Upper lobe of left lung (tissue), 4 donors: Measurements from ENCODE around the gene IRAG1.

Experiments
- POLR2A ChIP-seq, 4 donors: fragments of 450-650 bp; IDR thresholded peaks; one replicate each; pipeline ENCODE4 v1.5.1; 2016 to 2017; ENCODE audit warnings: antibody characterized with exemption in 4 of 4, mild to moderate bottlenecking in 2 of 4
- POLR2AphosphoS5 ChIP-seq, 2 donors: sonication (generic); formaldehyde crosslinking; IDR thresholded peaks; one replicate each; pipeline ENCODE4 v1.5.1; 2017; ENCODE audit warnings: antibody characterized with exemption in 2 of 2
- TF ChIP-seq, protein P1 (sequence below), 6 experiments: fragments of 450-650 bp in 4 of 6; fragments of 200-600 bp in 2 of 6; sonication (generic) in 2 of 6; IDR thresholded peaks; one replicate each; pipeline ENCODE4 v1.5.1; 2016 to 2019; ENCODE audit warnings: antibody characterized with exemption in 6 of 6

GRCh38 chr11:10693509-10694081 is at the start of gene IRAG1:
- TF ChIP-seq, protein P1, sequence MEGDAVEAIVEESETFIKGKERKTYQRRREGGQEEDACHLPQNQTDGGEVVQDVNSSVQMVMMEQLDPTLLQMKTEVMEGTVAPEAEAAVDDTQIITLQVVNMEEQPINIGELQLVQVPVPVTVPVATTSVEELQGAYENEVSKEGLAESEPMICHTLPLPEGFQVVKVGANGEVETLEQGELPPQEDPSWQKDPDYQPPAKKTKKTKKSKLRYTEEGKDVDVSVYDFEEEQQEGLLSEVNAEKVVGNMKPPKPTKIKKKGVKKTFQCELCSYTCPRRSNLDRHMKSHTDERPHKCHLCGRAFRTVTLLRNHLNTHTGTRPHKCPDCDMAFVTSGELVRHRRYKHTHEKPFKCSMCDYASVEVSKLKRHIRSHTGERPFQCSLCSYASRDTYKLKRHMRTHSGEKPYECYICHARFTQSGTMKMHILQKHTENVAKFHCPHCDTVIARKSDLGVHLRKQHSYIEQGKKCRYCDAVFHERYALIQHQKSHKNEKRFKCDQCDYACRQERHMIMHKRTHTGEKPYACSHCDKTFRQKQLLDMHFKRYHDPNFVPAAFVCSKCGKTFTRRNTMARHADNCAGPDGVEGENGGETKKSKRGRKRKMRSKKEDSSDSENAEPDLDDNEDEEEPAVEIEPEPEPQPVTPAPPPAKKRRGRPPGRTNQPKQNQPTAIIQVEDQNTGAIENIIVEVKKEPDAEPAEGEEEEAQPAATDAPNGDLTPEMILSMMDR (IDR thresholded peaks at IDR 0.05), result no peak
- TF ChIP-seq POLR2A (IDR thresholded peaks at IDR 0.05), result peak in 1 of 4 donors; percentile 12
- TF ChIP-seq POLR2AphosphoS5 (IDR thresholded peaks at IDR 0.05), result no peak
